HCT116 (cell line): Measurements from ENCODE around the gene PRKAB2. TPM values are rescaled to one million over a fixed set of nuclear protein-coding genes. Genes with fewer than 3 reads are reported as not detected.

Experiments used
- ATAC-seq: fragments of 200-7000 bp; cut with Tn5 transposase; 2 replicates; pipeline ENCODE4 v1.9.1; 2020; ENCODE audit warnings: mild to moderate bottlenecking, moderate library complexity
- BruUV-seq: library from RNA; stranded (reverse); fragments of 400-500 nt; replicated peaks from 2 replicates; lab custom pipeline; 2021; lab: Mats Ljungman, UMichigan
- CTCF ChIA-PET: fragments of 300-600 bp; sonication (Branson Sonifier 250); formaldehyde crosslinking; loops from one replicate; lab custom pipeline; 2021; ENCODE audit warnings: antibody characterized with exemption; lab: Charles Lee
- POLR2A ChIA-PET: fragments of 300-600, 350-600 bp; sonication (Branson Sonifier 250); formaldehyde crosslinking; loops from one replicate; lab custom pipeline; 2021; ENCODE audit warnings: antibody characterized with exemption; lab: Charles Lee
- RAD21 ChIA-PET, 2 experiments: fragments of 300-600 bp; sonication (Branson Sonifier 250); formaldehyde crosslinking; loops; one replicate each; lab custom pipeline; 2023; ENCODE audit warnings: low total read pairs in 2 of 2; ENCODE audit not compliant: uncharacterized antibody in 2 of 2, unreplicated experiment in 2 of 2, low non-redundant PET in 1 of 2; lab: Charles Lee
- DNase-seq: peaks from one replicate; pipeline ENCODE4 v3.0.0-alpha.2; 2010; ENCODE audit warnings: low read depth, low spot score
- H2AFZ ChIP-seq: fragments of 200-600 bp; shearing (Covaris generic), sonication (generic); 2 replicates; pipeline ENCODE4 v1.6.1; 2017; ENCODE audit warnings: low read depth, mixed run types, mixed read lengths, antibody characterized with exemption, low read length; ENCODE audit not compliant: poor library complexity, severe bottlenecking
- H3K27ac ChIP-seq: 2 replicates; pipeline ENCODE4 v1.5.1; 2012; ENCODE audit warnings: low read depth, low read length
- H3K27me3 ChIP-seq: fragments of 200-600 bp; sonication (generic); 2 replicates; pipeline ENCODE4 v1.6.1; 2016; ENCODE audit warnings: mixed run types, low read length, mixed read lengths; ENCODE audit not compliant: insufficient read depth
- H3K36me3 ChIP-seq, 2 experiments: fragments of 200-500 bp in 1 of 2; fragments of 200-600 bp in 1 of 2; sonication (Bioruptor generic) in 1 of 2; sonication (generic) in 1 of 2; 2 replicates each; pipeline versions ENCODE4 v1.5.1 to v1.6.1; 2014 to 2016; ENCODE audit warnings: low read length in 2 of 2, inconsistent platforms in 1 of 2, mixed read lengths in 1 of 2, mixed run types in 1 of 2; ENCODE audit not compliant: insufficient read depth in 2 of 2, control insufficient read depth in 1 of 2
- H3K4me1 ChIP-seq, 2 experiments: fragments of 200-600 bp in 1 of 2; sonication (generic) in 1 of 2; 2 replicates each; pipeline versions ENCODE4 v1.5.1 to v1.6.1; 2012 to 2017; ENCODE audit warnings: low read length in 2 of 2, inconsistent platforms in 1 of 2, mild to moderate bottlenecking in 1 of 2, mixed read lengths in 1 of 2, mixed run types in 1 of 2, moderate library complexity in 1 of 2; ENCODE audit not compliant: insufficient read depth in 2 of 2, control insufficient read depth in 1 of 2
- H3K4me2 ChIP-seq: fragments of 200-600 bp; sonication (generic); 2 replicates; pipeline ENCODE4 v1.6.1; 2017; ENCODE audit warnings: mixed run types, low read length, mixed read lengths
- H3K4me3 ChIP-seq, 2 experiments: fragments of 200-600 bp in 1 of 2; sonication (generic) in 1 of 2; replicated peaks in 1 of 2; 2 replicates each; pipeline ENCODE4 v1.5.1; 2011 to 2016; ENCODE audit warnings: low read length in 2 of 2, control low read depth in 1 of 2, low read depth in 1 of 2, mild to moderate bottlenecking in 1 of 2, mixed read lengths in 1 of 2, mixed run types in 1 of 2
- H3K79me2 ChIP-seq: fragments of 200-600 bp; sonication (generic); 2 replicates; pipeline ENCODE4 v1.6.1; 2017; ENCODE audit warnings: mild to moderate bottlenecking, mixed run types, low read length, moderate library complexity, mixed read lengths; ENCODE audit not compliant: insufficient read depth
- H3K9ac ChIP-seq: fragments of 200-600 bp; sonication (generic); 2 replicates; pipeline ENCODE4 v1.6.1; 2016; ENCODE audit warnings: low read length, mixed read lengths
- H3K9me2 ChIP-seq: fragments of 200-600 bp; sonication (generic), shearing (Covaris generic); 2 replicates; pipeline ENCODE4 v1.6.1; 2017; ENCODE audit warnings: mixed run types, mild to moderate bottlenecking, moderate library complexity; ENCODE audit not compliant: insufficient read depth
- H3K9me3 ChIP-seq, 2 experiments: fragments of 200-500 bp in 1 of 2; fragments of 200-600 bp in 1 of 2; sonication (Bioruptor generic) in 1 of 2; sonication (generic) in 1 of 2; 2 replicates each; pipeline ENCODE4 v1.6.1; 2014 to 2017; ENCODE audit warnings: low read length in 2 of 2, mixed read lengths in 2 of 2, inconsistent platforms in 1 of 2, low read depth in 1 of 2, mild to moderate bottlenecking in 1 of 2, mixed run types in 1 of 2, moderate library complexity in 1 of 2; ENCODE audit not compliant: control insufficient read depth in 1 of 2, insufficient read depth in 1 of 2
- H4K20me1 ChIP-seq: fragments of 200-600 bp; sonication (generic), shearing (Covaris generic); 2 replicates; pipeline ENCODE4 v1.6.1; 2017; ENCODE audit warnings: mixed run types, mild to moderate bottlenecking, moderate library complexity; ENCODE audit not compliant: insufficient read depth
- POLR2A ChIP-seq: IDR thresholded peaks from 2 replicates; pipeline ENCODE4 v1.7.0; 2011; ENCODE audit warnings: borderline replicate concordance; ENCODE audit not compliant: insufficient read depth, insufficient read length; ENCODE audit errors: extremely low read depth
- RAD21 ChIP-seq: IDR thresholded peaks from 2 replicates; pipeline ENCODE4 v1.6.1; 2012; ENCODE audit warnings: low read depth, mild to moderate bottlenecking
- YY1 ChIP-seq: IDR thresholded peaks from 2 replicates; pipeline ENCODE4 v1.6.1; 2011; ENCODE audit warnings: low read length, low read depth, moderate library complexity, mild to moderate bottlenecking; ENCODE audit not compliant: insufficient replicate concordance; ENCODE audit errors: extremely low read depth
- intact Hi-C: fragments of 100-400 bp; cut with micrococcal nuclease; formaldehyde crosslinking; loops from 2 replicates; pipeline ENCODE4 v1.10.0; 2022
- total RNA-seq: library from RNA; stranded (reverse); gene quantifications from one replicate; pipeline ENCODE4 v1.2.1, GENCODE V29; 2021; ENCODE audit not compliant: unreplicated experiment

PRKAB2 gene
- total RNA-seq, 1 experiment from 2014 or later: 10.9 TPM

DNA sequence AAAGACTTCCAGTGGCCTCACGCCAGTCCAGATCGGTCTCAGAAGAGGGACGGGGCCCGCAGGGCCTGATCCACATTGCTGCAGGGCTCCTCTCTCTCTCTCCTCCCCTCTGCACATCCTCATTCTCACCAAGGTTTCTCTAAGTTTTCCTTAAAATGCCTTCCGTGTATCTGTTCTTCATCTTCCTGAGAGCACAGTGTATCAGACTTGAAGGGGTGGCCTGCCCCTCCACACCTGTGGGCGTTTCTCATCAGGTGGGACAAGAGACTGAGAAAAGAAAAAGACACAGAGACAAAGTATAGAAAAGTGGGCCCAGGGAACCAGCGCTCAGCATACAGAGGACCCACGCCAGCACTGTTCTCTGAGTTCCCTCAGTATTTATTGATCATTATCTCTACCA lies 66.4 kb downstream of the PRKAB2 start:
- no TSS peak for BruUV-seq
- H3K4me3 ChIP-seq: no peak overlapping the region
- peaks cover 22% of the 10 kb centered on the region for H3K27me3 ChIP-seq
- DNase-seq: no peak
- H3K4me2 ChIP-seq: no peak overlapping the region
- intact Hi-C loops: no loop called here
- ChIA-PET POLR2A (no interaction called here), CTCF (no interaction called here)
- H3K4me1 ChIP-seq: no peaks in the 10 kb centered on the region
- H3K79me2 ChIP-seq: no peaks in the 10 kb centered on the region
- H2AFZ ChIP-seq: no peak overlapping the region
- H3K27ac ChIP-seq: no peak overlapping the region
- no peak overlapping the region for H3K9ac ChIP-seq
- no peaks in the 10 kb centered on the region for H3K36me3 ChIP-seq
- no peaks in the 10 kb centered on the region for H3K9me3 ChIP-seq
- H3K9me2 ChIP-seq: no peaks in the 10 kb centered on the region
- H4K20me1 ChIP-seq: no peaks in the 10 kb centered on the region
- no peak for ATAC-seq
- TF ChIP-seq RAD21 (no peak), YY1 (no peak), POLR2A (no peak)
- TF ChIP-seq, all 23 proteins: peak for 0
- RAD21 ChIA-PET: no interaction called here

Other genes starting within 250 kb of the PRKAB2 start
- gene NBPF12, start 234.1 kb downstream of the PRKAB2 start, total RNA-seq: 12.1 TPM
- 0.27 TPM for gene FMO5, start 52.9 kb upstream of the PRKAB2 start, total RNA-seq
- gene CHD1L, start 70.2 kb upstream of the PRKAB2 start, total RNA-seq: 52.0 TPM